GM18505 (cell line): Measurements from ENCODE around the gene CCDC47.
"Not testable (repeated sequence)": the region's sequence is repeated elsewhere in the genome, so short reads cannot be mapped to it uniquely, and the experiment has no call there.

ENCODE experiments used
- ATAC-seq: cut with Tn5 transposase; IDR thresholded peaks from one replicate; pipeline ENCODE4 v1.9.1; 2021; ENCODE audit not compliant: unreplicated experiment
- POLR2A ChIP-seq: IDR thresholded peaks from 4 replicates; pipeline ENCODE4 v1.6.1; 2011; ENCODE audit warnings: borderline replicate concordance; ENCODE audit not compliant: insufficient read depth, insufficient read length; ENCODE audit errors: extremely low read depth

Gene CCDC47

DNA sequence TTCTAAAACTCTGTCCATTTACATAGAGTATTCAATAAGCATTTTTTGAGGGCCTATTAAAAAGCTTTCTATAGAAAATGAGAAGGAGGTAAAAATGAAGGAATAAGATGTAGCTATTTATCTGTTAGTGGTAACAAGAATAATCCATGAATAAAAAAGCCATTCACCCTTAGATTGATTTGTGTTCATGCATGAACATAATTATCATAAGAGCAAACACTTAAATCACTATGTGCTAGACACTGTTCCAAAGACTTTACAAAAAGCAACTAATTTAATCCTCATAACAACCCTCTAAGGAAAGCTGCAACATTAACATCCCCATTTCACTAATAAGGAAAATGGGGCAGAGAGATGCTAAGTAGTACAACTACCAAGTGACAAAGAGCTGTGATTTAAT is 6.6 kb downstream of the CCDC47 start:
- ATAC-seq, result no peak
- no peak for TF ChIP-seq POLR2A

GRCh38 chr17:63764716-63765115 is 8.7 kb downstream of the CCDC47 start:
- no peak for TF ChIP-seq POLR2A
- ATAC-seq, result no peak

DNA sequence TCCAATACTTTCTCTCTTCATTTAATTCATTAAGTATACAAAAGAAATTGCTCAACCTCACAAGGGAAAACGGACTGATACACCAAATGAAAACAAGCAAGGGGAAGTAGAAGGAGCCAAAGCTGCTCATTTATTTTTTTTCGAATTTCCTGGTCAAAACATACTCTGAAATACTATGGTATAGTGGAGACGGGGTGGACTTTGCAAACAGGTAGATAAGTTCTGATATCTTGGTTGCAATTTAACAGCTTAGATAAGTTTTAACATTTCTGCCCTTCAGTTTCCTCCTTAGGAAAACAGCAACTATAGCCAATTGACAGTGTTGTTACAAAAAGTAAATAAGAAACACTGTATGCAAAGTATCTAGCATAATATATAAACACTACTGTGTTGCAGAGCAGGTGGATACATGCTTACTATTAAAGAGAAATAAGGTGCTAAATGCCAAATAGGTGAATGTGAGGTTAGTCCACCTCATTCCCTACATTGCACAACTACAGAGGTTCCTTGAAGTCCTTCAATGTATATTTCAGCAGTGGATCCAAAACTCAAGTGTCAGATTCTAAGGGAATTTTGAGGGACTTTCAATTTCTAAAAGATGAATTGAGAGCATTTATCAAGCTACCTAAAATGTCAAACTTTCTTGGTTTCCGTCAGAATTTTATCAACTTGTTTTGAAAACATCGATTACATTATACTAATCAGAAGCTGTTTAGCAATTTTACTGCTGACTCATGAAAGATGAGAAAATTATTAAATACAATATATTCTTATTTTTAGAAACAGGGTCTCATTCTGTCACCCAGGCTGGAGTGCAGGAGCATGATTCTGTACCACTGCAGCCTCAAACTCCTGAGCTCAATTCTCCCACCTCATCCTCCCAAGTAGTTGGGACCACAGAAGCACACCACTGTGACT is 11.0 kb downstream of the CCDC47 start:
- no peak for TF ChIP-seq POLR2A
- no peak for ATAC-seq

GRCh38 chr17:63760771-63761539 is 12.4 kb downstream of the CCDC47 start:
- TF ChIP-seq POLR2A, result no peak
- ATAC-seq, result no peak

DNA sequence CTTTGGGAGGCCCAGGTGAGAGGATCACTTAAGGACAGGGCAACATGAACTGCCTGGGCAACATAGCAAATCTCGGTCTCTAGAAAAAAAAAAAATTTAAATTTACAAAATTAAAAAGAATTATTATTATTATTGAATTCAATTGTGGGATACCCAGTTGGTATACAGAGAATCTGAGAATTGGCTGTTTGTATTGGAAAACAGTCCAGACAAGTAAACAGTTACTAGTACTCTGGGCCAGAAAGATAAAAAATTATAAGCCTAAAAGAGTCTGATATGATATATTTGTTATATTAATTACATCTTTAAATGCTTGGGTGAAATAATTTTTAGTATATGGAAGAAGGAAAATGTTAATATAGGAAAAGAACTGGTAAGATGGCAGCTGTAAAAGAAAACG is 15.0 kb downstream of the CCDC47 start:
- ATAC-seq, result no peak
- no peak for TF ChIP-seq POLR2A

DNA sequence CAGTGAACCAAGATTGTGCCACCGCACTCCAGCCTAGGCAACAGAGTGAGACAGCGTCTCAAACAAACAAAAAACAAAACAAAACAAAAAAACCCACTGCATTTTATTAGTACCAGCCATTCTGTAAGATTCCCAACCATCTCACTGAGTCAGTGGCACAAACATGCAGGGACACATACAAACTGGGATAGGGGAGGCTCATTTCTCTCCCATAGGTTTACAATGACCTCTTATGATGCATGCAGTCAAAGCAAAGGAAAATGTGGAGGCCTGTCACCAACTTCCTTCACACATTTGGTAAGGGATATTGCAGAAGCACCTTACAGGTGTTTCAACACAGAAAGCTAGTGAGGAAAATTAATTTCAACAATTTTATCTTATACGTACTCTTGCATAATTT is 19.4 kb downstream of the CCDC47 start:
- no peak for ATAC-seq

GRCh38 chr17:63753215-63753614 is 20.2 kb downstream of the CCDC47 start:
- ATAC-seq, result no peak
- no peak for TF ChIP-seq POLR2A

More for the DNA sequence above, 19.4 kb downstream of the CCDC47 start:
- no peak for TF ChIP-seq POLR2A

DNA sequence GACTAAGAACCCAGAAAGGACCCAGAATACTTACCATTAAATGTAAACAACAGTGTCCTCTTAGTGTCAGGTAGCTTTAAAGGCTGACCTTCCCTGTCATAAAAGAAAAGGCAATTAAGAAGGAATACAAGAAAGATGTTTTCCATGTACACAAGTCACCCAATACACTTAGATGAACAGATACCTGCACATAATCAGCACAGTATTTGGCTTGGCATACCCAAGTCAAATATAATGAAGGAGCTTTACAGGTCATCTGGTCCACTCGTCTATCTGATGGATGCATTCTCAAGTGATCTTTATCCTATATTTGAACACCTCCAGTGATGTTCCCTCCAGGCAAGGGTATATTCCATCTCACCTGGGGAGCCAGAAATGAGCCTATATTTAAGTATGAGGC is 20.7 kb downstream of the CCDC47 start:
- ATAC-seq, result no peak
- no peak for TF ChIP-seq POLR2A

GRCh38 chr17:63751806-63752205 is 21.6 kb downstream of the CCDC47 start:
- no peak for TF ChIP-seq POLR2A

GRCh38 chr17:63741408-63742173 is 31.8 kb downstream of the CCDC47 start, which contains the start of gene STRADA:
TSS of gene STRADA (minus strand) at chr17:63741799. CDS start at chr17:63728369, 13,430 bp downstream.
- ATAC-seq, result peak; percentile 90
- TF ChIP-seq POLR2A, result peak; percentile 96

More at GRCh38 chr17:63751806-63752205, 21.6 kb downstream of the CCDC47 start:
- no peak for ATAC-seq

- no peak for TF ChIP-seq POLR2A
- peak; percentile 20 for ATAC-seq
These were observed 32.3 kb downstream of the CCDC47 start for GRCh38 chr17:63741143-63741407.

DNA sequence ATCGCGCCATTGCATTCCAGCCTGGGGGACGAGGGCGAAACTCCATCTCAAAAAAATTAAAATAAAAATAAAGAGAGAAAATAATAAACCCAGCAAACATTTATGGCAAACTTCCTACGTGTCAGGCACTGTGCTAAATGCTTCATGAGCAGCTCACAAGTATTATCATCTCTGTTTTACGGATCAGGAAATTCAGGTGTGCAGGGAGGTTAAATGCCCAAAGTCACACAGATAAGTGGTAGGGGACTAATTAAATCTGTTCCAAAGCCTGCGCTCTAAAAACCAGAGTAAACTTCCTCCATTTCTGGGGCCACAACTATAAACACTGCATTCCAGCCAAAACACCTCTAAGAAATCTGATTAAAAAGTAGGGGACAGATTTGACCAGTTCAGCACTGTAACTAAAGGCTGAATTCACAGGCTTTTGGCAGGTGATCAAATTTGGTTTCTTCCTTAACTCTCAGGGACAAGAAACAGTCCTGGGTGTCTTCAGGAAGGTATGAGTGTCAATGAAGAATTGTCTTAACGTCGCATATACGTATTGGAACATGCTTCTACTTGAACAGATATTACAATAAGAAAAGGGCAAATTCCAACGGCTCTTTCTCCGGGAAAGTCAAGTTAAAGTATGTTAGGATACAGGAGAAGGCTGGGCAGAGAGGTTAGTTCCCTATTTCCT is 32.8 kb downstream of the CCDC47 start:
- no peak for TF ChIP-seq POLR2A
- ATAC-seq, result no peak

GRCh38 chr17:63735691-63736090 is 37.7 kb downstream of the CCDC47 start:
- no peak for ATAC-seq
- no peak for TF ChIP-seq POLR2A

- no peak for TF ChIP-seq POLR2A
- no peak for ATAC-seq
These were observed 51.0 kb downstream of the CCDC47 start for GRCh38 chr17:63722403-63722802.

DNA sequence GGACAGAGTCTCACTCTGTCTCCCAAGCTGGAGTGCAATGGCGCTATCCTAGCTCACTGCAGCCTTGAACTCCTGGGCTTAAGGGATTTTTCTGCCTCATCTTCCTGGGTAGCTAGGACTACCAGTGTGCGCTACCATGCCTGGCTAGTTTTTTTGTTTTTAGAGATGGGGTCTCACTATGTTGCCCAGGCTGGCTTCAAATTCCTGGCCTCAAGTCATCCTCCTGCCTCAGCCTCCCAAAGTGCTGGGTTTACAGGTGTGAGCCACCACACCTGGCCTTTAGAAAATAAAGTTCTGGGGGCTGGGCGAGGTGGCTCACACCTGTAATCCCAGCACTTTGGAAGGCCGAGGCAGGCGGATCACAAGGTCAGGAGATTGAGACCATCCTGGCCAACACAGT is 53.2 kb downstream of the CCDC47 start:
- not testable (repeated sequence) for ATAC-seq
